H1 (cell line): Measurements from ENCODE around the gene MRC2. TPM values are rescaled to one million over a fixed set of nuclear protein-coding genes. Genes with fewer than 3 reads are reported as not detected.

Source experiments
- CTCF ChIA-PET: fragments of 300-600 bp; sonication (Branson Sonifier 250); formaldehyde crosslinking; loops from one replicate; lab custom pipeline; 2021; ENCODE audit not compliant: partially characterized antibody; lab: Charles Lee
- POLR2A ChIA-PET: fragments of 300-600 bp; sonication (Branson Sonifier 250); formaldehyde crosslinking; loops from one replicate; lab custom pipeline; 2021; ENCODE audit warnings: inconsistent platforms; ENCODE audit not compliant: partially characterized antibody; lab: Charles Lee
- DNase-seq, 2 experiments: peaks; one replicate each; pipeline versions ENCODE4 v3.0.0 to v3.0.0-alpha.2; 2010 to 2022; ENCODE audit warnings: low spot score in 2 of 2, low read depth in 1 of 2, mixed read lengths in 1 of 2
- FAIRE-seq: peaks from 2 replicates; lab custom pipeline; 2011; peaks lifted over from hg19 to GRCh38; lab: Jason Lieb, UNC
- H2AFZ ChIP-seq: 2 replicates; pipeline ENCODE4 v1.8.1; 2012; ENCODE audit warnings: low read length, inconsistent platforms
- H2AK5ac ChIP-seq: 2 replicates; pipeline ENCODE4 v1.6.1; 2013; ENCODE audit warnings: low read depth, low read length
- H2BK120ac ChIP-seq: replicated peaks from 2 replicates; pipeline ENCODE3; 2013; ENCODE audit warnings: low read depth, low read length, inconsistent platforms
- H2BK12ac ChIP-seq: 2 replicates; pipeline ENCODE4 v1.6.1; 2013; ENCODE audit warnings: low read depth, low read length
- H2BK15ac ChIP-seq: 2 replicates; pipeline ENCODE4 v1.6.1; 2013; ENCODE audit warnings: low read length
- H2BK20ac ChIP-seq: 2 replicates; pipeline ENCODE4 v1.6.1; 2013; ENCODE audit warnings: low read length
- H2BK5ac ChIP-seq: 2 replicates; pipeline ENCODE4 v1.6.1; 2013; ENCODE audit warnings: low read depth, low read length
- H3K14ac ChIP-seq: 2 replicates; pipeline ENCODE4 v1.6.1; 2013; ENCODE audit warnings: inconsistent platforms; ENCODE audit not compliant: insufficient read length
- H3K18ac ChIP-seq: 2 replicates; pipeline ENCODE4 v1.6.1; 2013; ENCODE audit warnings: low read length; ENCODE audit errors: extremely low read depth
- H3K23ac ChIP-seq: 2 replicates; pipeline ENCODE4 v1.6.1; 2013; ENCODE audit warnings: inconsistent platforms; ENCODE audit not compliant: insufficient read length
- H3K23me2 ChIP-seq: 2 replicates; pipeline ENCODE4 v1.6.1; 2013; ENCODE audit warnings: low read depth, low read length
- H3K27ac ChIP-seq: 2 replicates; pipeline ENCODE4 v1.6.1; 2011; ENCODE audit warnings: low read depth, low read length, inconsistent platforms
- H3K27me3 ChIP-seq, 4 experiments: replicated peaks in 1 of 4; 1 replicate in 1 of 4; 2 replicates in 3 of 4; pipeline versions ENCODE4 v1.6.1 to v1.8.1; 2011 to 2013; ENCODE audit warnings: low read length in 3 of 4, mild to moderate bottlenecking in 3 of 4, inconsistent platforms in 2 of 4, mixed read lengths in 2 of 4, moderate library complexity in 1 of 4; ENCODE audit not compliant: control insufficient read depth in 3 of 4, insufficient read depth in 3 of 4; ENCODE audit errors: extremely low read depth in 1 of 4
- H3K36me3 ChIP-seq, 4 experiments: 2 replicates each; pipeline versions ENCODE4 v1.6.1 to v1.8.1; 2011 to 2013; ENCODE audit warnings: mild to moderate bottlenecking in 4 of 4, low read length in 3 of 4, moderate library complexity in 2 of 4, control low read depth in 1 of 4, inconsistent platforms in 1 of 4; ENCODE audit not compliant: insufficient read depth in 4 of 4, control insufficient read depth in 2 of 4
- H3K4ac ChIP-seq: replicated peaks from 2 replicates; pipeline ENCODE3; 2013; ENCODE audit warnings: low read length, low read depth, mixed read lengths, inconsistent platforms; ENCODE audit not compliant: insufficient read length
- H3K4me1 ChIP-seq, 4 experiments: replicated peaks in 1 of 4; 1 replicate in 1 of 4; 2 replicates in 3 of 4; pipeline versions ENCODE4 v1.6.1 to v1.8.1; 2011 to 2013; ENCODE audit warnings: low read length in 3 of 4, inconsistent platforms in 2 of 4, mixed read lengths in 1 of 4; ENCODE audit not compliant: insufficient read depth in 4 of 4, control insufficient read depth in 3 of 4
- H3K4me2 ChIP-seq, 2 experiments: 2 replicates each; pipeline versions ENCODE4 v1.6.1 to v1.8.1; 2011 to 2013; ENCODE audit warnings: low read depth in 2 of 2, low read length in 2 of 2, control low read depth in 1 of 2, inconsistent platforms in 1 of 2, mild to moderate bottlenecking in 1 of 2; ENCODE audit not compliant: insufficient read depth in 1 of 2
- H3K4me3 ChIP-seq, 4 experiments: fragments of 200-600, 300-600 bp in 1 of 4; sonication (generic), shearing (Covaris generic), sonication (Bioruptor Twin) in 1 of 4; 2 replicates each; pipeline versions ENCODE4 v1.5.1 to v1.8.1; 2011 to 2016; ENCODE audit warnings: low read length in 4 of 4, low read depth in 3 of 4, control low read depth in 2 of 4, inconsistent platforms in 2 of 4, mild to moderate bottlenecking in 2 of 4, mixed read lengths in 1 of 4, moderate library complexity in 1 of 4; ENCODE audit not compliant: insufficient read depth in 2 of 4; ENCODE audit errors: extremely low read depth in 1 of 4
- H3K56ac ChIP-seq: replicated peaks from 2 replicates; pipeline ENCODE3; 2013; ENCODE audit warnings: low read depth, mild to moderate bottlenecking, mixed read lengths, low read length, inconsistent platforms; ENCODE audit not compliant: insufficient read length
- H3K79me1 ChIP-seq: 2 replicates; pipeline ENCODE4 v1.6.1; 2013; ENCODE audit warnings: low read depth, low read length, control low read depth
- H3K79me2 ChIP-seq, 2 experiments: 2 replicates each; pipeline versions ENCODE4 v1.6.1 to v1.8.1; 2012 to 2013; ENCODE audit warnings: low read length in 2 of 2, mild to moderate bottlenecking in 2 of 2, inconsistent platforms in 1 of 2; ENCODE audit not compliant: insufficient read depth in 2 of 2, control insufficient read depth in 1 of 2
- H3K9ac ChIP-seq, 4 experiments: replicated peaks in 1 of 4; 1 replicate in 1 of 4; 2 replicates in 3 of 4; pipeline versions ENCODE4 v1.6.1 to v1.8.1; 2011 to 2013; ENCODE audit warnings: low read depth in 3 of 4, low read length in 3 of 4, control low read depth in 2 of 4, mild to moderate bottlenecking in 2 of 4, moderate library complexity in 2 of 4, inconsistent platforms in 1 of 4; ENCODE audit errors: extremely low read depth in 1 of 4
- H3K9me3 ChIP-seq, 2 experiments: 2 replicates each; pipeline versions ENCODE4 v1.6.1 to v1.8.1; 2012 to 2013; ENCODE audit warnings: mild to moderate bottlenecking in 2 of 2, moderate library complexity in 2 of 2, control low read depth in 1 of 2, inconsistent platforms in 1 of 2, low read depth in 1 of 2, low read length in 1 of 2, mixed read lengths in 1 of 2; ENCODE audit not compliant: insufficient read depth in 2 of 2
- H4K20me1 ChIP-seq, 2 experiments: replicated peaks in 1 of 2; 2 replicates each; pipeline versions ENCODE3 to v1.8.1; 2011 to 2013; ENCODE audit warnings: inconsistent platforms in 2 of 2, low read length in 2 of 2, mild to moderate bottlenecking in 1 of 2; ENCODE audit not compliant: insufficient read depth in 2 of 2, control insufficient read depth in 1 of 2
- H4K5ac ChIP-seq: 2 replicates; pipeline ENCODE4 v1.6.1; 2013; ENCODE audit warnings: low read length, low read depth, mixed read lengths, inconsistent platforms; ENCODE audit not compliant: insufficient read length
- H4K8ac ChIP-seq: 2 replicates; pipeline ENCODE4 v1.8.0; 2013; ENCODE audit warnings: mild to moderate bottlenecking, moderate library complexity, low read length, inconsistent platforms; ENCODE audit not compliant: insufficient read depth; ENCODE audit errors: extremely low read depth
- H4K91ac ChIP-seq: replicated peaks from 2 replicates; pipeline ENCODE3; 2013; ENCODE audit warnings: low read length, mixed read lengths, inconsistent platforms; ENCODE audit not compliant: insufficient read length
- BRCA1 ChIP-seq: IDR thresholded peaks from 2 replicates; pipeline ENCODE4 v1.6.1; 2012; ENCODE audit warnings: low read depth, low read length, improper control_type of control experiment
- EP300 ChIP-seq, 2 experiments: IDR thresholded peaks; 1 replicate in 1 of 2; 2 replicates in 1 of 2; pipeline ENCODE4 v1.6.1; 2011 to 2012; ENCODE audit warnings: low read depth in 2 of 2, low read length in 2 of 2, mild to moderate bottlenecking in 2 of 2, borderline replicate concordance in 1 of 2, inconsistent platforms in 1 of 2, moderate library complexity in 1 of 2
- EZH2 ChIP-seq: fragments of 200-600 bp; sonication (generic); IDR thresholded peaks from 2 replicates; pipeline ENCODE4 v1.7.1; 2012; ENCODE audit warnings: low read depth, mild to moderate bottlenecking, moderate library complexity, low read length, inconsistent platforms; ENCODE audit not compliant: severe bottlenecking
- GTF2F1 ChIP-seq: IDR thresholded peaks from 2 replicates; pipeline ENCODE4 v1.6.1; 2012; ENCODE audit warnings: low read depth, low read length, improper control_type of control experiment, borderline replicate concordance
- POLR2AphosphoS5 ChIP-seq: IDR thresholded peaks from 2 replicates; pipeline ENCODE4 v1.6.1; 2011; ENCODE audit warnings: low read depth, low read length
- SP1 ChIP-seq: IDR thresholded peaks from 2 replicates; pipeline ENCODE4 v1.6.1; 2011; ENCODE audit warnings: low read depth, low read length
- SP4 ChIP-seq: IDR thresholded peaks from 2 replicates; pipeline ENCODE4 v1.6.1; 2012; ENCODE audit warnings: low read length, inconsistent platforms
- TCF12 ChIP-seq: IDR thresholded peaks from 2 replicates; pipeline ENCODE4 v1.6.1; 2011; ENCODE audit warnings: low read depth, mild to moderate bottlenecking, low read length
- TEAD4 ChIP-seq: IDR thresholded peaks from 2 replicates; pipeline ENCODE4 v1.6.1; 2012; ENCODE audit warnings: low read depth, low read length, inconsistent platforms, mixed read lengths
- WGBS, 2 experiments: shearing (Covaris generic) in 1 of 2; methylation state at CpG; one replicate each; pipeline versions ENCODE4 v1.1.6 to v1.1.7; 2013 to 2015; ENCODE audit warnings: low lambda C conversion rate in 2 of 2, mixed read lengths in 2 of 2, inconsistent platforms in 1 of 2, low coverage in 1 of 2, missing lambda C conversion rate in 1 of 2; ENCODE audit not compliant: insufficient replicate concordance in 2 of 2, insufficient coverage in 1 of 2, insufficient read length in 1 of 2; ENCODE audit errors: extremely low coverage in 1 of 2, missing lambda C conversion rate in 1 of 2; 5-methylcytosine and 5-hydroxymethylcytosine counted together
- polyA plus RNA-seq, 7 experiments: library from polyadenylated mRNA; depleted of rRNA in 3 of 7; stranded (reverse) in 5 of 7; unstranded in 2 of 7; fragments of >200 nt in 5 of 7; fragments of 200-250 nt in 2 of 7; gene quantifications; 1 replicate in 5 of 7; 2 replicates in 1 of 7; 4 replicates in 1 of 7; pipeline versions ENCODE4 v1.2.1 to v1.2.3, GENCODE V29; 2011 to 2013; ENCODE audit warnings: missing spikeins in 2 of 7, mixed read lengths in 2 of 7
- total RNA-seq: library from RNA; stranded (reverse); fragmentation: NEBNext Ultra II Directional; extraction: Animal tissue kit (Norgen Biotek cat#: 25700); gene quantifications from 2 replicates; pipeline ENCODE4 v1.2.1, GENCODE V29; 2021

Gene MRC2
- total and polyA plus RNA-seq, 2 of the 8 experiments (the other 6 are each of a cell fraction or from before 2014, with no cell fraction given) = 7.0 to 24.2 TPM

GRCh38 chr17:62732125-62732524, 104.7 kb downstream of the MRC2 start:
- Histone ChIP-seq H4K20me1 (no peaks in the 10 kb centered on the region), H3K79me1 (no peaks in the 10 kb centered on the region), H3K36me3 (no peaks in the 10 kb centered on the region), H3K4ac (no peak overlapping the region), H4K5ac (no peak overlapping the region), H3K18ac (no peak overlapping the region), H2BK15ac (no peak overlapping the region), H3K27me3 (no peaks in the 10 kb centered on the region), H4K91ac (no peak overlapping the region), H2AFZ (no peak overlapping the region), H2AK5ac (no peak overlapping the region), H3K4me1 (peaks cover 2 to 5% (median 5%) of the 10 kb centered on the region in 4 experiments), H3K23me2 (no peaks in the 10 kb centered on the region), H3K27ac (no peak overlapping the region), H3K4me2 (no peak overlapping the region), H3K14ac (no peak overlapping the region), H3K4me3 (no peak overlapping the region), H4K8ac (no peak overlapping the region), H2BK20ac (no peak overlapping the region), H2BK5ac (0 out of 2 replicates have a peak overlapping the region, but pooled peaks have one; percentile 63), H2BK120ac (no peak overlapping the region), H3K79me2 (no peaks in the 10 kb centered on the region), H3K56ac (no peak overlapping the region), H2BK12ac (no peak overlapping the region), H3K9ac (no peak overlapping the region), H3K23ac (no peak overlapping the region), H3K9me3 (peaks cover 0 to 4% of the 10 kb centered on the region in 2 experiments; a peak in 1 of 4 replicates)
- WGBS, 2 experiments = 80% methylated on average over 5 of the region's 5 CpGs; no CpG with 5 or more reads in 1 of the 2 experiments
- FAIRE-seq = no peak
- no peak for DNase-seq
- ChIA-PET POLR2A (interaction anchor here (1.0 kb wide), 1 partner anchor 9 kb away, joined by 5 read pairs; no protein-coding TSS in a partner anchor), CTCF (interaction anchor here (1.1 kb wide), 1 partner anchor 27 kb away, joined by 3 read pairs; no protein-coding TSS in a partner anchor)
- TF ChIP-seq BRCA1 = no peak
- TF ChIP-seq EP300 (IDR thresholded peaks at IDR 0.05; ENCODE audit: borderline replicate concordance in 1 of 2, low read depth in 2 of 2, low read length in 2 of 2) = no peak
- TF ChIP-seq EZH2 = no peak
- no peak for TF ChIP-seq POLR2AphosphoS5
- no peak for TF ChIP-seq SP4
- no peak for TF ChIP-seq TCF12
- no peak for TF ChIP-seq SP1
- no peak for TF ChIP-seq TEAD4
- TF ChIP-seq GTF2F1 = no peak
